GM18907 (cell line): ENCODE data around the gene U2AF2.

ENCODE experiments used
- ATAC-seq: cut with Tn5 transposase; IDR thresholded peaks from one replicate; pipeline ENCODE4 v1.9.1; 2021; ENCODE audit warnings: mild to moderate bottlenecking, moderate library complexity; ENCODE audit not compliant: unreplicated experiment

U2AF2 gene

GRCh38 chr19:55642153-55643002 is 12.5 kb upstream of the U2AF2 start:
- peak; percentile 5 for ATAC-seq

DNA sequence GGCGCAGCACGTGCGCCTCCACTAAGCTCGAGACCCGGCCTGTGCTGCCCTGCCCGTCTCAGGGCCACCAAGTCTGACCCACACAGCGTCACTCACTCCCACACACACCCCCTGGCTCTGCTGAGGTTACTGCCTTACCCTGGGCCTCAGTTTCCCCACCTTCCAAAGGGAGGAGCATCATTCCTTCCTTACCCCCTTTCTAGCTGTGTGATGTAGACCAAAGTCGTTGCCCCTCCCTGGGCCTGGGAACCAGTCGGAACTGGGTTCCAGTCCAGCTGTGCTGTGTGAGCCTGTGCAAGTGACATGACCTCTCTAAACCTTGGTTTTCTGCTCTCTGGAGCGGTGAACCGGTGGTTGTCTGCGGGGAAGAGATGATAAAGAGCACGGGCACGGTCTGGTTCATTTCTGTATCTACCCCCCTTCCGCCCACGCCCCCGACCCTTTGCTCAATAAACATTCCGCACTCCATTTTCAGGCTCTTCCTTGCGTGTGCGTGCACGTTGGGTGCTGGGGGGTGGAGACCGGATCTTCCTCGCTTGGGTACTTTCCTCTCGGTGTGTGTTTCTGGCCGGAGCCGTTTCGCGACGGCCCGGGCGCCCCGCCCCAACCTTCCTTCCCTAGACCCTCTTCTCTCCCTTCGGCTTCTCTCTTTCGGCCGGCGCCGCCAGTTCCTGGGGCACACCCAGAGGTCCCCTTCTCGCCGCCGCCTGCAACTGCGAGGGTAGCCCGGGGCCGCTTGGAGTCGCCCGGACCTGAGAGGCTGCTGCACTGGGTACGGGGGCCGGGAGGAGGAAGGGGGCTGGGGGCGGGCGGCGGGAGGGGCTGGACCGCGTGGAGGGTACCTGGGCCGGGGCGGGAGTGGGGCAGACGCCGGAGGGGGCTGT is 11.6 kb upstream of the U2AF2 start, which contains the start of gene ZNF581:
Gene ZNF581, plus strand, starts transcription at position 647 of the 884 bp plus-strand sequence. CDS start 923 bp downstream, outside the sequence.
- ATAC-seq: peak; percentile 48

- ATAC-seq: no peak
These were observed 11.0 kb upstream of the U2AF2 start for GRCh38 chr19:55643887-55644176.

DNA sequence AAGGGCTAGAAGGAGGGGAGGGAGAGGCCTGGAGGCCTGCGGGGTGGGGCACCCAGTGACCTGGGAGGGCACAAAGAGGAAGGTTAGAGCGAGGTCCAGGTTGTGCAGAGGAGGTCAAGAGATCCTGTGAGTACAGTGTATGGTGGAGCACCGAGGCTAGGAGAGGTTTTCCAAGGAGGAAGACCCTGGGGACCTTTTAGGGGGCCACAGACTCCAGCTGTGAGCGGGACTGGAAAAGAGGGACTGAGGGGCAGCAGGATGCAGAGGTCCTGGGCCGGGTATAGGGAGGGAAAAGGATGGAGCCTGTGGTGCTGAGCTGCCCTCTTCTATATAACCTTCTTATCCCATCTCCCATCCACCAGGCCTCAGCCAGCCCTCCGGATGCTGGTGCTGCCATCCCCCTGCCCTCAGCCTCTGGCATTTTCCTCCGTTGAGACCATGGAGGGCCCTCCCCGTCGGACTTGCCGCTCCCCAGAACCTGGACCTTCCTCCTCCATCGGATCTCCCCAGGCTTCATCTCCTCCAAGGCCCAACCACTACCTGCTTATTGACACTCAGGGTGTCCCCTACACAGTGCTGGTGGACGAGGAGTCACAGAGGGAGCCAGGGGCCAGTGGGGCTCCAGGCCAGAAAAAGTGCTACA is 10.5 kb upstream of the U2AF2 start:
- ATAC-seq: no peak

- ATAC-seq: no peak
These were observed 9.9 kb upstream of the U2AF2 start for GRCh38 chr19:55644842-55645511.

DNA sequence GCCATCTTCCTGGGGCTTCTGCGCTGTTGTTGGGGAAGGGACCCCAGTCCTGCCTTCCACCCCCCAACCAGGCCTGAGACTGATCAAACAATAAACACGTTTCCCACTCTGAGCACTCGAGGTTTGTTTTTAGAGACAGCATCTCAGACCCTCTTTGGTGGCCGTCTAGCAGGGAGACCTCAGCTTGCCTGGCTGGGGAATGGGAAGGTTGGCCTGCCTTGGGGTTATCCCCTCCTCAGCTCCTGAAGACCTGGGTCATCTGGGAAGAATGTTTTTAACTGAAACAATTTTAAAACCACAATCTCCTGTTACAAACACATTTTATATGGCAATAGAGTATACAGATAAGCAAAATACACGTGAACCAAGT is 9.3 kb upstream of the U2AF2 start:
- no peak for ATAC-seq

- ATAC-seq: no peak
These were observed 7.7 kb upstream of the U2AF2 start for GRCh38 chr19:55646889-55647731.

GRCh38 chr19:55647732-55648584 is 6.9 kb upstream of the U2AF2 start, which contains the start of gene CCDC106:
CCDC106 (plus strand) TSS chr19:55648212; CDS start chr19:55649047, 835 bp downstream.
- ATAC-seq: no peak

GRCh38 chr19:55648585-55649267 is 6.1 kb upstream of the U2AF2 start:
- no peak for ATAC-seq

DNA sequence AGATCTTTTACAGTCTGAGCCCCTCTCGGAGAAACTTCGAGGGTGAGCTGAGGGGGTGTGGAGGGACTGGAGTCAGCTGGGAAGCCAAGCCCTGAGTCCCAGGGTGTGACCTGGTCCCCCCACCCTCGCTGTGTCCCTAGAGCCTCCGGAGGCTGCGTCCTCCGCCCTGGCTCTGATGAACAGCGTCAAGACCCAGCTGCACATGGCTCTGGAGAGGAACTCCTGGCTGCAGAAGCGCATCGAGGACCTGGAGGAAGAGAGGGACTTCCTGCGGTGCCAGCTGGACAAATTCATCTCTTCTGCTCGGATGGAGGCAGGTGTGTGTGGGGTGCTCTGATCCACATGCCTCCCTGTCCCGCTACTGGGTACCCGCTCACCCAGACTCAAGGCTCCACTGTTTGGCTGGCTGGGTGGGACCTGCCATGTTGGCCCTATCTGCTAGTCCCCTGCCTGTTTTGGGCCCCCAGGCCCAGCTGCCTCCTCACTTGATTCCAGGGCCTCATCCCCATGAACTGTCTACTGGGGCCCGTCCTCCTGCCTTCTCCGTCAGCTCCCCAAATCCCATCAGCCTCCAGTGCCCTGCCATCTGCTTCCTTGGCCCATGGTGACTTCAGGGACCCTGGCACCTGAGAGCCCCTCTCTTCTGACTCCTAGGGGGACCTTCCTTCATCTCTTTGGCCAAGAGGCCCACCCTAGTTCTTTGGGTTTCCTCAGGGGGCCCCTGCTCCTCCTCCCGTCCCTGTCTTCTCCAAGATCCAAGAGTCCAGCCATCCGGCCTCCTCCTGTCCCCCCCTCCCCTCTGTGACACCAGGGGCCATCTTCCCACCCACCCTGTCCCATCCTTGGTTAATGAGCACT is 5.3 kb upstream of the U2AF2 start:
- no peak for ATAC-seq

DNA sequence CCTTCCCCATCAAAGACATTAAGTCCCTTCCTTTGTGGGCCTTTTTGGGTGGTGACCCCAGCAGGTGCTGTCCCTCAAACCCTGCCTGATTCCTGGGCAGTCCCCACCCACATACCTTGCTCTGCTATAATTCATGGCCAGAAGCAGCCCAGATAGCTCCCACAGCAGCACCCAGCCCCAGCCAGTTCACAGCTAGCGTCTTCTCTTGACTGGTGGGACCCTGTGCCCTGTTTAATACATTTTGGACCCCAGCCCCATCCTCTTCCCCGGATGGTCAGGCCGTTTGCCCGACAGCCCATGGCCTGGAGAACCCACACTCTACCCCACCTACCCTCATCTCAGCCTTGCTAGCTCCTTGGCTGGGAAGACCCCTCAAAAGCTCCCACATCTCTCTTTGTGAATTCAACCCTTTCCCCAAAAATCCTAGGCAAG is 4.7 kb upstream of the U2AF2 start:
- ATAC-seq: no peak

DNA sequence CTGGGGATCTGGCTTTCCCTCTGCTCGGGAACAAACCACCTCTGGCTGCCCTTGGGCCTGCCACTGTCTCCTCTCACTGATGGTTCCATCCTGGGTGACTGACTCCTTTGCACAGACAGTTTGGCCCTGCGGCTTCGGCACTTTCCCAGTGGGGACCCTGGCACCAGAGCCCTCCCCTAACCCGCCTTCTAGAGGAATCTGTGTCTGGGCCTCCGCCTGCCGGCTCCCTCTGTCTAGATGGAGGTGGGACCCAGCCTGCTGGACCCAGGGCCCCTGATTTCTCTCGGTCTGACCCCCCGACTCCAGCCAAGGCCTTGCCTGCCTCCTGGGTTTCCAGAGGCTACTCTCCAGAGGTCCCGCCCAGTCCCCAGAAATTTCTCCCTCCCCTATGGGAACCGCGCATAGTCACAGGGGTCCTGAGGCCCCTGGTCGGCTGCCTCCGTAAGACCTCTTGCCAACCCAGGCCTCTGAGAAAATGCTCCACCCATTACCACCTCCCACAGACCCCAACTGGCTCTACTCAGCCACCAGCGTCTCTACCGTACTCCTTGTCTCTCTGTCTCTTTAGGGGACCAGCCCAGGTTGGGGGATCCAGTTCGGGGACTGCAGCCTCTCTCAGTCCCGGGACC is 4.1 kb upstream of the U2AF2 start:
- no peak for ATAC-seq

GRCh38 chr19:55651236-55651635 is 3.6 kb upstream of the U2AF2 start:
- ATAC-seq: no peak

GRCh38 chr19:55652311-55653128 is 2.3 kb upstream of the U2AF2 start:
- no peak for ATAC-seq

DNA sequence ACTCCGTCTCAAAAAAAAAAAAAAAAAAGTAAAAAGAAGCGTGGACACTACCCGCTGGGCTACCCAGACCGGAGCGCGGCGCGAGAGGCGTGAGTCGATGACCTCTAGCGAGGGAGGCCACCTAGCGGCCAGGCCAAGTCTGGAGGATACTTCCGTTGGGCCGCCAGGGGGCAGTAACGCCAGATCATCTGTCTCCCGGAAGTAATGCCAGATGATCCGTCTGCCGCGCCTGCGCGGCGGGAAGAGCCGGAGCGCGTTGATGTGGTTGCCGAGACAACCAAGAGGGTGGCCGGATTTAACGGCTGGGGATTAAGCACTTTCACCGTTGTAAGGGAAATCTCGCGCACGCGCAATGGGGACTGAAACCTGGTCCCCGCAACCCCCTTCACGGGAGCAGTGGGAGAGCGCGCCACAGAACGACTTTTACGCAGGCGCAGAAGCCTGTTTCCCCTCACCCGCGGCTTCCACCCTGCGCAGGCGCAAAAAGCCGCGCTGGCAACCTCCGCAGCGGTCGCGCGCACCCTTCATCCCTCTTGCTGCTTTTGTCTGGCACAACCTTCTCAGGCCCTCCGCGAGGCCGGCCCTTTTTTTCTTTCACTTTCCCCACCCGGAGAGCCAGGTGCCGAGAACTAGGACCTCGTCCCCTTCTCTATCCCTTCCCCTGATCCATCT is 1.0 kb upstream of the U2AF2 start:
- ATAC-seq: peak; percentile 42
